ENCODE data around the gene RRP1. TPM values are rescaled to one million over a fixed set of nuclear protein-coding genes. Genes with fewer than 3 reads are reported as not detected.

RRP1 gene
- total RNA-seq, 4 donors from 2014 or later = 11.0 to 20.1 (median 18.7) TPM

- H3K27me3 ChIP-seq = no peaks in the 10 kb centered on the region
- 54 to 58% methylated on average over 8 of the region's 8 CpGs for WGBS, 2 donors
- H3K36me3 ChIP-seq = peaks cover 10 to 11% of the 10 kb centered on the region in 2 donors
- DNase-seq = peak; percentile 70 to 75
- intact Hi-C loops (cut with DNase I) = no loop called here
- H3K27ac ChIP-seq = peak overlapping the region; percentile 55 to 62 (median 57)
- no peaks in the 10 kb centered on the region for H3K9me3 ChIP-seq
- H3K4me3 ChIP-seq (replicated peaks in 1 of 3) = no peak overlapping the region
- TF ChIP-seq, protein P1, sequence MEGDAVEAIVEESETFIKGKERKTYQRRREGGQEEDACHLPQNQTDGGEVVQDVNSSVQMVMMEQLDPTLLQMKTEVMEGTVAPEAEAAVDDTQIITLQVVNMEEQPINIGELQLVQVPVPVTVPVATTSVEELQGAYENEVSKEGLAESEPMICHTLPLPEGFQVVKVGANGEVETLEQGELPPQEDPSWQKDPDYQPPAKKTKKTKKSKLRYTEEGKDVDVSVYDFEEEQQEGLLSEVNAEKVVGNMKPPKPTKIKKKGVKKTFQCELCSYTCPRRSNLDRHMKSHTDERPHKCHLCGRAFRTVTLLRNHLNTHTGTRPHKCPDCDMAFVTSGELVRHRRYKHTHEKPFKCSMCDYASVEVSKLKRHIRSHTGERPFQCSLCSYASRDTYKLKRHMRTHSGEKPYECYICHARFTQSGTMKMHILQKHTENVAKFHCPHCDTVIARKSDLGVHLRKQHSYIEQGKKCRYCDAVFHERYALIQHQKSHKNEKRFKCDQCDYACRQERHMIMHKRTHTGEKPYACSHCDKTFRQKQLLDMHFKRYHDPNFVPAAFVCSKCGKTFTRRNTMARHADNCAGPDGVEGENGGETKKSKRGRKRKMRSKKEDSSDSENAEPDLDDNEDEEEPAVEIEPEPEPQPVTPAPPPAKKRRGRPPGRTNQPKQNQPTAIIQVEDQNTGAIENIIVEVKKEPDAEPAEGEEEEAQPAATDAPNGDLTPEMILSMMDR (IDR thresholded peaks at IDR 0.05) = no peak
- no peak for TF ChIP-seq POLR2A (IDR thresholded peaks at IDR 0.05)
- peaks cover 7 to 22% of the 10 kb centered on the region in 2 donors for H3K4me1 ChIP-seq
Observed at GRCh38 chr21:43768868-43769167, 20.6 kb upstream of the RRP1 start.

DNA sequence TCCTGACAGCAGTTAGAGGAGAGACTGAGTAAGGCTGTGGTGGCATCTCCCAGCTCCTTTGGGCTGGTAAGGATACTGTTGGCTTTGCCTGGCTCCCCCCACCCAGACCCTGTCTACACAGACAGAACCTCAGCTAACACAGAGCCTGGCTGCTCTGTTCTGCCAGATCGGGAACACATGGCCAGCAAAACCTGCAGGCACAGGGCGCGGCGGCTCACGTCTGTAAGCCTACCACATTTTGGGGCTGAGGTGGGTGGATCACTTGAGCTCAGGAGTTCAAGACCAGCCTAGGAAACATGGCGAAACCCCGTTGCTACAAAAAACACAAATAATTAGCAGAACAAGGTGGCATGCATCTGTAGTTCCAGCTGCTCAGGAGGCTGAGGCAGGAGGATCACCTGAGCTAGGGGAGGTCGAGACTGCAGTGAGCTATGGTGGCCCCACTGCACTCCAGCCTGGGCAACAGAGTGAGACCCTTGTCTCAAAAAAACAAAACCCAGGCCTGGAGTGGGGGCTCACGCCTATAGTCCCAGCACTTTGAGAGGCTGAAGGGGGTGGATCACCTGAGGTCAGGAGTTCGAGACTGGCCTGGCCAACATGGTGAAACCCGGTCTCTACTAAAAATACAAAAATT, 19.9 kb upstream of the RRP1 start:
- intact Hi-C loops (cut with DNase I) = no loop called here
- 92 to 94% methylated on average over 11 of the region's 11 CpGs for WGBS, 2 donors
- DNase-seq = no peak
- Histone ChIP-seq H3K27ac (no peak overlapping the region), H3K4me1 (peaks cover 9 to 25% of the 10 kb centered on the region in 2 donors), H3K4me3 (replicated peaks in 1 of 3) (no peak overlapping the region), H3K27me3 (no peaks in the 10 kb centered on the region), H3K9me3 (no peaks in the 10 kb centered on the region), H3K36me3 (peaks cover 12 to 17% of the 10 kb centered on the region in 2 donors)
- no peak for TF ChIP-seq POLR2A (IDR thresholded peaks at IDR 0.05)

DNA sequence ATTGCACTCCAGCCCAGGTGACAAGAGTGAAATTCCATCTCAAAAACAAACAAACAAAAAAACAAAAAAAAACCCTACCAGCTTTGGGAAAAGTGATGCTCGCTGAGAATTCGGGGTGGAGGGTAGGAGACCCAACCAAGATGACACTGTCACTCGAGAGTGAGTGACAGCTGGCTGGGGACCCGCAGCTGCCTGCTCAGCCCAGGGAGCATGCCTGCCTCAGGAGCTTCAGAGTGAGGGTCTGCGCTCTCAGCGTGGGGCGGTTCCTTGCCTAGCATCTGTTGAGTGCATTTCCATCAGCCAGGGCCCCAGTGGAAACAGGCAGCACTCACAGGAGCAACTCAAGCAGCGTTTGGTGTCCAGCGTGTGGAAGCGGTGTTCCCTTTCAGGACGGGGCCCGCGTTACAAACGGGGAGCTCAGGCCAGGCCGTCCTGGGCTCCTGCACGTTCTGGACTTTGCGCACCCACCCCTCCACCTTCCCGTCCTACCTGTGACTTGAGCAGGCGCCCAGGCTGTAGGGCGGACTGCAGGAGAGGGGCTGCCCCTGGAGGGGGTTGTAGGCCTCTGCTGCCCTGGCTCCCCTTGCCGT, 19.2 kb upstream of the RRP1 start:
- Histone ChIP-seq H3K9me3 (no peaks in the 10 kb centered on the region), H3K4me1 (peaks cover 17 to 33% of the 10 kb centered on the region in 2 donors), H3K27me3 (no peaks in the 10 kb centered on the region), H3K27ac (no peak overlapping the region), H3K36me3 (peaks cover 12 to 19% of the 10 kb centered on the region in 2 donors), H3K4me3 (replicated peaks in 1 of 3) (no peak overlapping the region)
- no peak for TF ChIP-seq POLR2A (IDR thresholded peaks at IDR 0.05)
- TF ChIP-seq, protein P1 (IDR thresholded peaks at IDR 0.05) = no peak
- WGBS, 2 donors = 89 to 91% methylated on average over 10 to 21 of the region's 21 CpGs
- intact Hi-C loops (cut with DNase I) = no loop called here
- DNase-seq = no peak

GRCh38 chr21:43771199-43771675, 18.1 kb upstream of the RRP1 start:
- Histone ChIP-seq H3K4me1 (peaks cover 20 to 34% of the 10 kb centered on the region in 2 donors), H3K27ac (no peak overlapping the region), H3K27me3 (no peaks in the 10 kb centered on the region), H3K9me3 (no peaks in the 10 kb centered on the region), H3K36me3 (peaks cover 12 to 19% of the 10 kb centered on the region in 2 donors), H3K4me3 (replicated peaks in 1 of 3) (no peak overlapping the region)
- TF ChIP-seq POLR2A (IDR thresholded peaks at IDR 0.05) = no peak
- TF ChIP-seq, protein P1 (IDR thresholded peaks at IDR 0.05) = no peak
- no peak for DNase-seq
- 75 to 79% methylated on average over 8 to 13 of the region's 13 CpGs for WGBS, 2 donors
- intact Hi-C loops (cut with DNase I) = no loop called here

GRCh38 chr21:43771698-43772424, 17.5 kb upstream of the RRP1 start:
- WGBS, 2 donors = 82 to 90% methylated on average over 13 of the region's 13 CpGs
- no peak overlapping the region for H3K4me3 ChIP-seq (replicated peaks in 1 of 3)
- no peak for TF ChIP-seq POLR2A (IDR thresholded peaks at IDR 0.05)
- TF ChIP-seq, protein P1 (IDR thresholded peaks at IDR 0.05) = no peak
- peaks cover 20 to 32% of the 10 kb centered on the region in 2 donors for H3K4me1 ChIP-seq
- no peak overlapping the region for H3K27ac ChIP-seq
- peaks cover 12 to 19% of the 10 kb centered on the region in 2 donors for H3K36me3 ChIP-seq
- no peak for DNase-seq
- intact Hi-C loops (cut with DNase I) = no loop called here
- H3K27me3 ChIP-seq = no peaks in the 10 kb centered on the region
- H3K9me3 ChIP-seq = no peaks in the 10 kb centered on the region
